CD4-positive, alpha-beta T cell treated with Interferon gamma for 1 hour (primary cell): Measurements from ENCODE around the gene SHB.

ENCODE experiments used
- DNase-seq: peaks from one replicate; pipeline ENCODE4 v3.0.0-alpha.2; 2020

SHB gene

DNA sequence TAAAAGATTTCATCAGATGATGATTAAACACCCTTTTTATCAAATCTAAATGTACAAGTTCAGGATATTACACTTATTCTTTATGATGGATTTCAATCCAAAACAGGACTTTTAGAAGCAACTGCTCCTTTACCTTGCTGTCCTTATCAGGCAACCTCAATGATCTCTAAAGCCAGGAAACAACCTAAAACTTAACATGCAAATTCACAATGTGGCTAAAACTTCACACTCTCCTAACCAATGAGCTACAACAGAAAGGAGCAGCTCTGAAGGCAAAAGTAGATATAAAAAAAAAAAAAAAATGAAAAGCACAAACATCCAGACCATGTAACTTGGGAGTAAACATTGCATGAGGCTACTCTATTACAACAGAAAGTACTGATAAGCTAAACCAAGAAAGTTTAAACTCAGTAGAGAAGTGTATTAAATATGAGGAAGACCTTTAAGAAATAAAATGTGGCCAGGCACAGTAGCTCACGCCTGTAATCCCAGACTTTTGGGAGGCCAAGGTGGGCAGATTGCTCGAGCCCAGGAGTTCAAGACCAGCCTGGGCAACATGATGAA lies 188.0 kb downstream of the SHB start:
- no peak for DNase-seq

GRCh38 chr9:37876376-37876775 lies 192.7 kb downstream of the SHB start:
- DNase-seq = no peak

GRCh38 chr9:37873955-37874354 lies 195.1 kb downstream of the SHB start:
- no peak for DNase-seq

GRCh38 chr9:37870799-37871176 lies 198.2 kb downstream of the SHB start:
- no peak for DNase-seq

DNA sequence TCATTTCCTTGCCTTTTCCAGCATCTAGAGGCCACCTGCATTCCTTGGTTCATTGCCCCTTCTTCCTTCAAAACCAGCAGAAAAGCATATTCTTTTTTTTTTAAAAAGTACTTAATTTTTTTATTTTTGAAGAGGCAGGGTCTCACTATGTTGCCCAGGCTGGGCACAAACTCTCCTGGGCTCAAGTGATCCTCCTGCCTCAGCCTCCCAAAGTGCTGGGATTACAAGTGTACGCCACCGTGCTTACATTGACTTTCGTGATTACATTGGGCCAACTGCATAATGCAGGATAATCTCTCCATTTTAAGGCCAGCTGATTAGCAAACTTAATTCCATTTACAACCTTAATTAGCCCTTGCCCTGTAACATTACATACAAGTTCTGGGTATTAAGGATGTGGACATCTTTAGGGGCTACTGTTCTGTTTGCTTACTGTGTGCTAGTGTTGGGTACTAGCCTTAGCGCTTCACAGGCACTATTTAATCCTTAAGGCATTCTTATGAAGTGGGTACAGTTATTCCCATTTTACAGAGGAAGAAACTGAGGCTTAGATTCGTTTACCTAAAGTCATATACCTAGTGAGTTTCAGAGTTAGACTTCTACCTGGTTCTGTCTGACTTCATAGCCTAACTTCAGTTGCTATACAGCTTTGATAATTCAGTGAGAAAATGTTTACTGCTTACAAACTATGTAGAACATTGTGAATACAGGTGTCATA lies 198.8 kb downstream of the SHB start:
- DNase-seq = no peak
